NOMO-1 (cell line): ENCODE results near the gene THSD7A.
"Not testable (repeated sequence)": the region's sequence is repeated elsewhere in the genome, so short reads cannot be mapped to it uniquely, and the experiment has no call there.

Experiments
- DNase-seq, 2 experiments: peaks; one replicate each; lab custom pipeline; 2025; ENCODE audit not compliant: unreplicated experiment in 2 of 2; lab: John Stamatoyannopoulos, UW

Gene THSD7A

DNA sequence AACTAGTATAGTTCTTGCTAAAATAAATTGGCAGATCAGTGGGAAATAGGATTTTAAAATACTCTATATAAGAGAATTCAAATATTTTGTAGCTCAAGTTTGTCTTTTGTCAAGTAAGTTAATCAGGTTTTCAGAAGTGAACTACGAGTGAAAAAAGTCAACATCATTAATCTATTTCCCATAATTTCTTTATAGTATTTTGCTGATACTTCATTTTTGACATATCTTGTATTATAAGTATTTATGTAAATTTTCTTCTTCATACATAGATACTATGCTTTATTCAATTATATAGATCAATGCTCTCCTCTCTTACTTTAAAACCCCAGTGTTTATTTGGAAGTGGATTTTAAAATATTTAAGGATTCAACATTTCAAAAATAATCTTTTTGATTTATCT lies 360.7 kb downstream of the THSD7A start:
- no peak for DNase-seq

GRCh38 chr7:11469028-11469745 lies 362.8 kb downstream of the THSD7A start:
- no peak for DNase-seq

GRCh38 chr7:11466517-11467105 lies 365.4 kb downstream of the THSD7A start:
- DNase-seq, result no peak

- no peak for DNase-seq
Measured at GRCh38 chr7:11464624-11465023, 367.4 kb downstream of the THSD7A start.

DNA sequence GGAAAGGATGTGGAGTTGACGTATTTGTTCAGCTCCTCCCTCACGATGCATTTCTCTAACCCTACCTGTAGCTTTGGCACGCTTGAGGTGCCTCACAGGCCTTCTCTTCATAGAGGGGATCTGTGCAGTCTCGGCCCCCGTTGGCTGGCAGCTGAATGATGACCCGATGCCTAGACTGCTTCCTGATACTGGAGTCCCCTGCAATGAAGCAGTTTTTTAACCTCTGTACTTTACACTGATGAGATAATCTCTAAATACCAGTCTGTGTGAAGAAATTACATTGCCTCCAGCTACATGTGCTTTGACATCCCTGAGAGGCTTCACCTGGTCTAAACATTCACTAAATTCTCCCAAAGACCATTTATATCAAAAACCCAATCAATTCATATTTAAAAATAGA lies 370.1 kb downstream of the THSD7A start:
- DNase-seq, result no peak

- peak; percentile 60 to 84 for DNase-seq
Measured at GRCh38 chr7:11458736-11459483, 373.1 kb downstream of the THSD7A start.

DNA sequence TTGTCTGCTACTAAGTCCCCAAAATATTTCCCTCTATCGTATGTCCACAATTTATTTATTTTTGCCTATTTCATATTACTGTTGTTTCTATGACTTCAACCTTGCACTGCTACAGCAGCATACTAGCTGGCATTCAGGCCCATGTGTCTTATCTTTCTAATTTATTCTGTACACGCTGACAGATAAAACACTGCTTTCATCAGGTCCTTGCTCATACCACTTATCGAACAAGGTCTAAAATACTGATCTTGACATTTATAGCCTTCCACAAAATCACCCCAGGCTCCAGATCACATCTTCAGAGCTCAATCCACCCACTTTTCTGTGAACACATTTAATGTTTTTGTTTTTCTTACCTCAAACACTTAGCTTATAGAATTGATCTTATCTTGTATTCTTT lies 374.6 kb downstream of the THSD7A start:
- no peak for DNase-seq

DNA sequence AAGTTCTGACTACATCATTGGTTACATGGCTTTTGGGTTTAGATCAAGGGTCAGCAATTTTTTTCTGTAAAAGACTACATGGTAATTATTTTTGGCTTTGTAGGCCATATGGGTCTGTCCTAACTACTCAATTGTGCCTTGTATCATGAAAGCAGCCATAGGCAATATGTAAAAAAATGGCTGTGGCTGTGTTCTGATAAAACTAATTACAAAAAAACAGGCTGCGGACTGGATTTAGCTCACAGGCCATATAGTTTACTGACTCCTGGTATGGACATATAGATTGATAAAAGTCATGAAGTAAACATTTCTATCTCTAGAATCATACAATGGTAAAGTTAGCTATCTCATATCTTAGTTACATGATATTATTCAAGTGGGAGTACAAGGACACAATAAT lies 375.4 kb downstream of the THSD7A start:
- no peak for DNase-seq

GRCh38 chr7:11452476-11452875 lies 379.5 kb downstream of the THSD7A start:
- no peak for DNase-seq

DNA sequence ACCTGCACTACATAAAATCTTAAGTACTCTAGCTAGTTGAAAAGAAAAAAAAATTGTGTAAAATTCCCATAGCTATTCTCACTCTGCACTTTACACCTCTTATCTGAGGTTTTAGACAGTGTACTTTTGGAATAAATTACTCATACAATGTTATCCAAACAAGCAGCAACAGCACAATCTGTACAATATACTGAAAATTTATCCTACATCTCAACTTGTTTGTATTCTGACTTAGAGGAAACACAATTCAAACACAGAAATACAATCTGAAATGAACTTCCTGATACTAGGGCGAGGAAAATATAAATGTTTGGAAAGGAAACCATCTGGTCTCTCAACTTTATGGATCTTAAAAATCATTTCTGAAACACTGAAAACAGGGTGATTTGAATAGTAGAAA lies 381.7 kb downstream of the THSD7A start:
- no peak for DNase-seq

GRCh38 chr7:11449316-11449715 lies 382.7 kb downstream of the THSD7A start:
- no peak for DNase-seq

DNA sequence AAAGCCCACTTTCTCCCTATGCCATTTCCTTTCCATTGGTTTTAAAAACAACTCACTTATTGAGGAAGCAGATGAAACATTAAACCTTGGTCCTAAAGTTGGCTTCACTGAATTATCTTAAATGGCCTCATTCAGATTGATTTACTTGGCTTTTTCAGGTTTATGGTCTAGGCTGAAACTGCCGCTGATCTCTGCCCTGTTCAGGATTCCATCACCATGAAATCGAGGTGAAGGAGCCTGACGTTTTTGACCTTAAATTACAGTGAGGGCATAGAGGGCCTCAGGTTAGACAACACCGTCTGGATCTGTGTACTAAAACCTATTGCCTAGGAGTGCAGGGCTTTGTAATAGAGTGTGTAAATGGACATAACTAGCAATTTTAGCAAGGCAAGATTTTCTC lies 383.7 kb downstream of the THSD7A start:
- DNase-seq, result no peak

DNA sequence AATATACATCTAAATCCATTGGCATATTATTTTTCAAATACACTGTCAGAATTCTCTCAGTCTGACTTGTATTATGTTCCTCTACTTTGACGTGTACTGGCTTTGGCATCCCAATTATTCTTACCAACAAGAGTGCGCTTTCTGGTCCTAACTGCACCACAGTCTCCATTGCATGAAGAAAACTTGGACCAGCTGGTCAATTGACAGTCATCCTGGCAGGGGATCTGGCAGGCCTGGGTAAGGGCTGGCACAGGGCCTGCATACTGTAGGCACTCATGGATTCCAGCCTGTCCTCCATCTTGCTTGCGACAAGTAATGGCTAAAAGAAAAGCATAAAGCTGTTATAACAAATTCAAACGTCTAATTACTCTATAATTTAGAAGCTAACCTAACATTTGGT lies 384.9 kb downstream of the THSD7A start:
- DNase-seq, result no peak

- not testable (repeated sequence) for DNase-seq
Measured at GRCh38 chr7:11443934-11444333, 388.1 kb downstream of the THSD7A start.

GRCh38 chr7:11437994-11438393 lies 394.0 kb downstream of the THSD7A start:
- DNase-seq, result no peak

DNA sequence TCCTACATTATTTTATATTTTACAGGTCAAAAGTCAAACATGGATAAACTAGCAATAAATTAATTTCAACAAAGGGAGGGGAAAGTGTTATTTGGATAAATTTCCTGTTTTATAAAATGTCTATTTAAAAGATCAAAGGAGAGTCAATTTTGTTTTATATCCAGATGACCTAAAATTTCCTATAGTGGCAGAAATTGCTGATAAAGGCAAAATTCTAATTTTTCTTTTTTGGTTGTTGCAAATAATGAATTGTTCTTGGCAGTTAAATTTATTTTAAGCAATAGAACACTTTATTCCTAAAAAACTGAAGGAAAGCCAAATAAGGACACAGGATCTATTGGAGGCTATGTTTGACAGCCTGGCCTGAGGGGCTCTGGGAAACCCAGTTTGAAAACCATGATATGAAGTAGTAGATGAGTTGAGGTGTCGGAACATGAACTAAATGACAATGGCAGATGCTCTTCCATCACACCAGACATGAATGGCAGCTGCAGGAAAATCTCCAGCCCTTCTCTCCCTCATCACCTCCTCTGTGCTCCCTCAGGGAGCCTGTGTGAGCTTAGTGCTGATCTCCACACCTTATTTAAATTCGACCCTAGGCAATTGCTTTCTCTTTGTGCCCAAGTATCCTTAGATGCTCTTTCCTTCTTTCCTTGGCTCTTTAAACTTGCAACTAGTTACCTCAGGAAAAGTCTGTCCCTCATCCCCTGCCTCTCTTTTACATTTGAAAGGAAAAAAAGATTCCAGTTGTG lies 395.0 kb downstream of the THSD7A start:
- no peak for DNase-seq

GRCh38 chr7:11436316-11436715 lies 395.7 kb downstream of the THSD7A start:
- DNase-seq, result no peak

- no peak for DNase-seq
Measured at GRCh38 chr7:11434366-11434765, 397.6 kb downstream of the THSD7A start.

DNA sequence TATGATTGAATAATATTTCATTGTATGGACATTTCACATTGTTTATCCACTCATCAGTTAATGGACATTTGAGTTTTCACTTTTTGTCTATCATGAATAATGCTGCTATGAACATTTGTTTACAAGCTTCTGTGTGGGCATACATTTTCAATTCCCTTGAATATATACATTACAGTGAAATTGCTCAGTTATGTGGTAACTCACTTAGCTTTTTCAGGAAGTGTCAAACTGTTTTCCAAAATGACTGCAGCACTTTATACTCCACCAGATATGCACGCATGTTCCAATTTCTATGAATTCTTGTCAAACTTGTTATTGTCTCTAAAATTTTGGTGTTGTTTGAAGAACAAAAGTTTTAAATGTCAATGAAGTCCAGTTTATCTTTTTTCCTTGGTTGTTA lies 401.2 kb downstream of the THSD7A start:
- peak in 1 of 2 experiments; percentile 49 for DNase-seq

DNA sequence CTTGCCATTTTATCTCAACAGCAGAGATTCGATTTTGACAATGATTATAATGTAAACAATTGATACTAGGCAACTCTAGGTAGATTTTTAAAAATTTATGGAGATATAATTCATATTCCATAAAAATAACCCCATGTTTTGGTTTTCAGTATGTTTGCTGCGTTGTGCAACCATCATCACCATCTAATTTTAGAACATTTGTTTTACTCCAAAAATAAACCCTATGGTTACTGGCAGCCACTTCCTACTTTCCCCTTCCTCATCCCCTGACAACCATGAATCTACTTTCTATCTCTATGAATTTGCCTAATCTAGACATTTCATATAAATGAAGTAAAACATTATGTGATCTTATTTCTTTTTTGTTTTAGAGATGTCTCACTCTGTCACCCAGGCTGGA lies 401.9 kb downstream of the THSD7A start:
- peak; percentile 26 to 64 for DNase-seq

DNA sequence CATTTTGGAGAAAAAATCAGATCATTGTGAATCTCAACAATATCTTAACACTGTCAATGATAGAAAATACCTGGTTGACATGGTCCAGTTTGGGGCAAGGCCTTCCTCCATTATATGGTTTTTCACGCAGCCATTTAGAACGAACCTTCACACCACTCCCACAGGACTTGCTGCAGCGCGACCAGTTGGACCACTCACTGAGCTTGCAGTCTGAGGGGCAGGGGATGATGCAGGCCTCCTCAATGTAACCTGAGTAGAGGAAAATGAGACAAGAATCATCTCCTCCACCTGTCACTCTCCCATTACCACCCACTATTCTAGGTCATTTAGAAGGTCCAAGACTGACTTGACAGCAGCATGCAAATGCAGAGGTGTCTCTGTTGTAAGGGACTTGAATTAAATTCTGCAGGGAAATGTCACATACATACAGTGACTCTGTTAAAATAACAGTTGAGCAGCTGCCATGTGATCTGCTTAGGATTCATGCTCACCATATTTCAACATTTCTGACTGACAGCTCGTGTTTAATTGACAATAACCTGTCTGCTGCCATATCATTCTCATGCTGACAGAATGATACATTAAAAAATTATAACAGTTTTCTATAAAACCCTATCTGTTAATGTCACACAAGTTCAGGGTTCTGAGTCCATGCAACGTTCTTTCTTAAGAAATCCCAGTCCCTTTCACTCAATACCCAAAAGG lies 403.0 kb downstream of the THSD7A start:
- DNase-seq, result no peak
